IPS-18c (cell line): Measurements from ENCODE around the gene TEAD1.

Experiments
- H3K4me3 ChIP-seq: 2 replicates; pipeline ENCODE4 v1.7.0; 2013; ENCODE audit warnings: low read depth, mild to moderate bottlenecking, low read length, moderate library complexity; ENCODE audit not compliant: insufficient read depth
- H3K9me3 ChIP-seq: one replicate; pipeline ENCODE4 v1.6.1; 2013; ENCODE audit warnings: mild to moderate bottlenecking, low read length, moderate library complexity; ENCODE audit not compliant: control insufficient read depth, insufficient read depth

Gene TEAD1

GRCh38 chr11:12680246-12680939 is 6.2 kb downstream of the TEAD1 start:
- H3K4me3 ChIP-seq: no peak overlapping the region; the same call in 1 of the 2 replicates
- H3K9me3 ChIP-seq: no peaks in the 10 kb centered on the region

- H3K9me3 ChIP-seq: no peaks in the 10 kb centered on the region
- no peak overlapping the region for H3K4me3 ChIP-seq
Observed at GRCh38 chr11:12680940-12681258, 6.7 kb downstream of the TEAD1 start.

- H3K9me3 ChIP-seq: no peaks in the 10 kb centered on the region
- H3K4me3 ChIP-seq: no peak overlapping the region
Observed at GRCh38 chr11:12681466-12681865, 7.2 kb downstream of the TEAD1 start.

GRCh38 chr11:12682288-12682687 is 8.1 kb downstream of the TEAD1 start:
- Histone ChIP-seq H3K9me3 (no peaks in the 10 kb centered on the region), H3K4me3 (no peak overlapping the region)

- H3K9me3 ChIP-seq: no peaks in the 10 kb centered on the region
- no peak overlapping the region for H3K4me3 ChIP-seq
Observed at GRCh38 chr11:12682737-12683500, 8.7 kb downstream of the TEAD1 start.

GRCh38 chr11:12683874-12684273 is 9.7 kb downstream of the TEAD1 start:
- H3K4me3 ChIP-seq: no peak overlapping the region
- H3K9me3 ChIP-seq: no peaks in the 10 kb centered on the region

- Histone ChIP-seq H3K4me3 (no peak overlapping the region), H3K9me3 (no peaks in the 10 kb centered on the region)
Observed at GRCh38 chr11:12684315-12684714, 10.1 kb downstream of the TEAD1 start.

- no peaks in the 10 kb centered on the region for H3K9me3 ChIP-seq
- H3K4me3 ChIP-seq: no peak overlapping the region
Observed at GRCh38 chr11:12684816-12685215, 10.6 kb downstream of the TEAD1 start.

GRCh38 chr11:12685229-12685628 is 11.0 kb downstream of the TEAD1 start:
- no peak overlapping the region for H3K4me3 ChIP-seq

GRCh38 chr11:12686246-12687060 is 12.2 kb downstream of the TEAD1 start:
- Histone ChIP-seq H3K9me3 (no peaks in the 10 kb centered on the region), H3K4me3 (no peak overlapping the region)

More at GRCh38 chr11:12685229-12685628, 11.0 kb downstream of the TEAD1 start:
- H3K9me3 ChIP-seq: no peaks in the 10 kb centered on the region

- no peak overlapping the region for H3K4me3 ChIP-seq
- H3K9me3 ChIP-seq: no peaks in the 10 kb centered on the region
Observed at GRCh38 chr11:12687216-12687623, 13.0 kb downstream of the TEAD1 start.

GRCh38 chr11:12687740-12688139 is 13.5 kb downstream of the TEAD1 start:
- 0 out of 2 replicates have a peak overlapping the region, but pooled peaks have one; percentile 10 for H3K4me3 ChIP-seq
- H3K9me3 ChIP-seq: no peaks in the 10 kb centered on the region

- Histone ChIP-seq H3K9me3 (no peaks in the 10 kb centered on the region), H3K4me3 (no peak overlapping the region)
Observed at GRCh38 chr11:12689029-12689755, 15.0 kb downstream of the TEAD1 start.

- no peak overlapping the region for H3K4me3 ChIP-seq
- H3K9me3 ChIP-seq: no peaks in the 10 kb centered on the region
Observed at GRCh38 chr11:12690663-12691062, 16.4 kb downstream of the TEAD1 start.

GRCh38 chr11:12691473-12691872 is 17.3 kb downstream of the TEAD1 start:
- H3K4me3 ChIP-seq: no peak overlapping the region
- H3K9me3 ChIP-seq: no peaks in the 10 kb centered on the region

- Histone ChIP-seq H3K4me3 (no peak overlapping the region), H3K9me3 (no peaks in the 10 kb centered on the region)
Observed at GRCh38 chr11:12692229-12693075, 18.2 kb downstream of the TEAD1 start.
